Subcutaneous adipose tissue (tissue), 4 donors: ENCODE data around the gene HYAL2. TPM values are rescaled to one million over a fixed set of nuclear protein-coding genes. Genes with fewer than 3 reads are reported as not detected.

Experiments used
- total RNA-seq, 4 donors: library from RNA; depleted of rRNA; stranded (reverse); fragments of >200 nt; gene quantifications; one replicate each; pipeline ENCODE4 v1.1.0, GENCODE V29; 2016
- TF ChIP-seq, protein P1 (sequence below): fragments of 450-650 bp; IDR thresholded peaks from one replicate; pipeline ENCODE4 v1.5.1; 2016; ENCODE audit warnings: low read depth, mild to moderate bottlenecking, control low read depth, antibody characterized with exemption, moderate library complexity

Gene HYAL2
- total RNA-seq, 4 donors from 2014 or later, result 54.4 to 207 (median 117) TPM

GRCh38 chr3:50268276-50268675, 54.3 kb downstream of the HYAL2 start:
- TF ChIP-seq, protein P1, sequence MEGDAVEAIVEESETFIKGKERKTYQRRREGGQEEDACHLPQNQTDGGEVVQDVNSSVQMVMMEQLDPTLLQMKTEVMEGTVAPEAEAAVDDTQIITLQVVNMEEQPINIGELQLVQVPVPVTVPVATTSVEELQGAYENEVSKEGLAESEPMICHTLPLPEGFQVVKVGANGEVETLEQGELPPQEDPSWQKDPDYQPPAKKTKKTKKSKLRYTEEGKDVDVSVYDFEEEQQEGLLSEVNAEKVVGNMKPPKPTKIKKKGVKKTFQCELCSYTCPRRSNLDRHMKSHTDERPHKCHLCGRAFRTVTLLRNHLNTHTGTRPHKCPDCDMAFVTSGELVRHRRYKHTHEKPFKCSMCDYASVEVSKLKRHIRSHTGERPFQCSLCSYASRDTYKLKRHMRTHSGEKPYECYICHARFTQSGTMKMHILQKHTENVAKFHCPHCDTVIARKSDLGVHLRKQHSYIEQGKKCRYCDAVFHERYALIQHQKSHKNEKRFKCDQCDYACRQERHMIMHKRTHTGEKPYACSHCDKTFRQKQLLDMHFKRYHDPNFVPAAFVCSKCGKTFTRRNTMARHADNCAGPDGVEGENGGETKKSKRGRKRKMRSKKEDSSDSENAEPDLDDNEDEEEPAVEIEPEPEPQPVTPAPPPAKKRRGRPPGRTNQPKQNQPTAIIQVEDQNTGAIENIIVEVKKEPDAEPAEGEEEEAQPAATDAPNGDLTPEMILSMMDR, result no peak

Other genes starting within 250 kb of the HYAL2 start
- 100 to 1,000 TPM; 236 to 276 (median 256) TPM for gene RBM5, start 233.8 kb downstream of the HYAL2 start, total RNA-seq
- 10 to 100 TPM in 2 of 4 donors, 1 to 10 TPM in 2; 4.6 to 32.8 (median 11.5) TPM for gene SEMA3F, start 167.4 kb downstream of the HYAL2 start, total RNA-seq
- not detected for gene GNAT1, start 131.1 kb downstream of the HYAL2 start, total RNA-seq
- gene SLC38A3, start 117.5 kb downstream of the HYAL2 start, total RNA-seq, result not detected
- gene GNAI2, start 86.5 kb downstream of the HYAL2 start, total RNA-seq, result 100 to 1,000 TPM; 208 to 300 (median 249) TPM
- 10 to 100 TPM in 1 of 4 donors, 1 to 10 TPM in 3; 2.4 to 13.7 (median 7.0) TPM for gene SEMA3B, start 53.6 kb downstream of the HYAL2 start, total RNA-seq
- not detected for gene LSMEM2, start 43.7 kb downstream of the HYAL2 start, total RNA-seq
- gene IFRD2, start 30.3 kb downstream of the HYAL2 start, total RNA-seq, result 10 to 100 TPM; 31.6 to 56.4 (median 52.2) TPM
- gene HYAL3, start 23.3 kb downstream of the HYAL2 start, total RNA-seq, result 1 to 10 TPM; 1.5 to 5.1 (median 3.4) TPM
- gene NAA80, start 23.3 kb downstream of the HYAL2 start, total RNA-seq, result 10 to 100 TPM in 1 of 4 donors, 1 to 10 TPM in 3; 5.2 to 10.4 (median 6.6) TPM
- 10 to 100 TPM in 1 of 4 donors, 1 to 10 TPM in 3; 3.1 to 13.8 (median 4.7) TPM for gene HYAL1, start 19.2 kb downstream of the HYAL2 start, total RNA-seq
- gene TUSC2, start 5.5 kb upstream of the HYAL2 start, total RNA-seq, result 10 to 100 TPM; 17.8 to 27.5 (median 20.7) TPM
- gene RASSF1, start 18.1 kb upstream of the HYAL2 start, total RNA-seq, result 10 to 100 TPM; 37.0 to 62.8 (median 54.1) TPM
- 1 to 10 TPM in 1 of 4 donors, not detected in 3; 1.5 TPM for gene ZMYND10, start 23.0 kb upstream of the HYAL2 start, total RNA-seq
- 10 to 100 TPM; 14.3 to 18.8 (median 17.5) TPM for gene NPRL2, start 28.0 kb upstream of the HYAL2 start, total RNA-seq
- gene CYB561D2, start 28.1 kb upstream of the HYAL2 start, total RNA-seq, result 10 to 100 TPM; 13.9 to 22.0 (median 18.2) TPM
- gene TMEM115, start 36.8 kb upstream of the HYAL2 start, total RNA-seq, result 10 to 100 TPM; 30.5 to 44.5 (median 41.2) TPM
- 1 to 10 TPM in 1 of 4 donors, under 1 TPM in 2, not detected in 1; 0.65 to 1.7 (median 0.66) TPM for gene CACNA2D2, start 180.9 kb upstream of the HYAL2 start, total RNA-seq
- 10 to 100 TPM in 1 of 4 donors, 1 to 10 TPM in 3; 8.0 to 10.6 (median 8.9) TPM for gene C3orf18, start 245.0 kb upstream of the HYAL2 start, total RNA-seq
- gene HEMK1, start 246.8 kb upstream of the HYAL2 start, total RNA-seq, result 1 to 10 TPM; 5.7 to 7.0 (median 6.1) TPM